ENCODE data around the gene TAF7L.
A peak's percentile ranks its signal among the peaks of the same experiment; 100 is the strongest.
"Not testable (repeated sequence)": the region's sequence is repeated elsewhere in the genome, so short reads cannot be mapped to it uniquely, and the experiment has no call there.

The TAF7L gene

GRCh38 chrX:101290957-101291603 lies at the start of gene TAF7L:
TAF7L (minus strand) TSS chrX:101291334; CDS start chrX:101287543, 3,791 bp downstream.
- ChIA-PET CTCF (no interaction called here), POLR2A (no interaction called here)
- Histone ChIP-seq H3K27ac (ENCODE audit: extremely low read depth, low read depth, low read length) (no peak within 1 kb of the TSS), H3K4me3 (ENCODE audit: low read depth, low read length) (peak within 1 kb of the TSS; percentile 19), H3K36me3 (ENCODE audit: control insufficient read depth in 2 of 2, insufficient read depth in 1 of 2, low read length in 2 of 2) (no peaks in the 10 kb centered on the region), H3K9me3 (ENCODE audit: control insufficient read depth, insufficient read depth, low read depth, low read length) (no peaks in the 10 kb centered on the region), H3K4me1 (ENCODE audit: control insufficient read depth, insufficient read depth, low read length) (no peaks in the 10 kb centered on the region; the same call in 1 of the 2 replicates)
- TF ChIP-seq TCF7L2 (IDR thresholded peaks at IDR 0.05; ENCODE audit: borderline replicate concordance, low read depth, low read length) (0 out of 2 replicates have a peak, but pooled peaks have one; percentile 30), ZNF514 (tag by site-specific recombination; IDR thresholded peaks at IDR 0.05) (no peak)

GRCh38 chrX:101337776-101338271 lies 46.7 kb upstream of the TAF7L start:
- ChIA-PET POLR2A (no interaction called here), CTCF (interaction anchor here (0.6 to 1.5 kb wide), 2 partner anchors 20 to 77 kb away, joined by 3 read pairs; no protein-coding TSS in a partner anchor)
- no peak for TF ChIP-seq ZNF174 (tag by site-specific recombination; IDR thresholded peaks at IDR 0.05)
- TF ChIP-seq KLF9 (tag by site-specific recombination; IDR thresholded peaks at IDR 0.05; ENCODE audit: low read depth), result no peak
- TF ChIP-seq PRDM1 (tag by site-specific recombination; IDR thresholded peaks at IDR 0.05), result peak; percentile 93
- Histone ChIP-seq H3K27ac (ENCODE audit: extremely low read depth, low read depth, low read length) (no peak overlapping the region), H3K36me3 (ENCODE audit: control insufficient read depth in 2 of 2, insufficient read depth in 1 of 2, low read length in 2 of 2) (peaks cover 0 to 6% of the 10 kb centered on the region in 2 experiments; a peak in 1 of 3 replicates), H3K4me1 (ENCODE audit: control insufficient read depth, insufficient read depth, low read length) (no peaks in the 10 kb centered on the region), H3K4me3 (ENCODE audit: low read depth, low read length) (no peak overlapping the region), H3K9me3 (ENCODE audit: control insufficient read depth, insufficient read depth, low read depth, low read length) (peaks cover 3% of the 10 kb centered on the region)

GRCh38 chrX:101334310-101334709 lies 43.2 kb upstream of the TAF7L start:
- CTCF ChIA-PET; H3K9me3 ChIP-seq (ENCODE audit: control insufficient read depth, insufficient read depth, low read depth, low read length); H3K4me3 ChIP-seq (ENCODE audit: low read depth, low read length); H3K36me3 ChIP-seq (ENCODE audit: control insufficient read depth in 2 of 2, insufficient read depth in 1 of 2, low read length in 2 of 2); H3K27ac ChIP-seq (ENCODE audit: extremely low read depth, low read depth, low read length); H3K4me1 ChIP-seq (ENCODE audit: control insufficient read depth, insufficient read depth, low read length): not testable (repeated sequence)
- POLR2A ChIA-PET, result interaction anchor here (0.6 kb wide), 1 partner anchor 62 kb away, joined by 3 read pairs; no protein-coding TSS in a partner anchor
- TF ChIP-seq ZNF146 (tag by site-specific recombination; IDR thresholded peaks at IDR 0.05), result peak; percentile 80

GRCh38 chrX:101326600-101326999 lies 35.5 kb upstream of the TAF7L start:
- ChIA-PET CTCF (interaction anchor here (0.6 kb wide), 2 partner anchors 89 to 1746 kb away, joined by 3 to 4 read pairs; no protein-coding TSS in a partner anchor), POLR2A (interaction anchor here (3.8 kb wide), 1 partner anchor 64 kb away, joined by 12 read pairs; the partner anchor contains the start of gene RPL36A)
- not testable (repeated sequence) for H3K36me3 ChIP-seq (ENCODE audit: control insufficient read depth in 2 of 2, insufficient read depth in 1 of 2, low read length in 2 of 2); H3K4me1 ChIP-seq (ENCODE audit: control insufficient read depth, insufficient read depth, low read length); H3K27ac ChIP-seq (ENCODE audit: extremely low read depth, low read depth, low read length); H3K4me3 ChIP-seq (ENCODE audit: low read depth, low read length); H3K9me3 ChIP-seq (ENCODE audit: control insufficient read depth, insufficient read depth, low read depth, low read length)
- peak; percentile 86 for TF ChIP-seq KLF1 (tag by site-specific recombination; IDR thresholded peaks at IDR 0.05)

GRCh38 chrX:101303790-101304189 lies 12.7 kb upstream of the TAF7L start:
- CTCF ChIA-PET, result no interaction called here

GRCh38 chrX:101295603-101296002 lies 4.5 kb upstream of the TAF7L start:
- POLR2A ChIA-PET; CTCF ChIA-PET; H3K4me3 ChIP-seq (ENCODE audit: low read depth, low read length); H3K9me3 ChIP-seq (ENCODE audit: control insufficient read depth, insufficient read depth, low read depth, low read length); H3K36me3 ChIP-seq (ENCODE audit: control insufficient read depth in 2 of 2, insufficient read depth in 1 of 2, low read length in 2 of 2); H3K4me1 ChIP-seq (ENCODE audit: control insufficient read depth, insufficient read depth, low read length); H3K27ac ChIP-seq (ENCODE audit: extremely low read depth, low read depth, low read length): not testable (repeated sequence)
- TF ChIP-seq ZNF558 (tag by site-specific recombination; IDR thresholded peaks at IDR 0.05) (peak; percentile 47; the same call in 1 of the 2 replicates), ZNF426 (tag by site-specific recombination; IDR thresholded peaks at IDR 0.05) (peak; percentile 69), GLI2 (tag by site-specific recombination; IDR thresholded peaks at IDR 0.05; ENCODE audit: borderline replicate concordance, low read depth) (peak; percentile 27; the same call in 1 of the 2 replicates), ZNF202 (tag by site-specific recombination; IDR thresholded peaks at IDR 0.05; ENCODE audit: borderline replicate concordance) (peak; percentile 84; the same call in 1 of the 2 replicates), ZNF140 (tag by site-specific recombination; IDR thresholded peaks at IDR 0.05) (peak; percentile 65; the same call in 1 of the 2 replicates), ZNF518A (tag by site-specific recombination; conservative IDR thresholded peaks at IDR 0.05; ENCODE audit: low read depth) (peak; percentile 70), ZNF394 (tag by site-specific recombination; IDR thresholded peaks at IDR 0.05; ENCODE audit: borderline replicate concordance) (peak; percentile 61; the same call in 1 of the 2 replicates)

More at GRCh38 chrX:101303790-101304189, 12.7 kb upstream of the TAF7L start:
- Histone ChIP-seq H3K9me3 (ENCODE audit: control insufficient read depth, insufficient read depth, low read depth, low read length) (no peaks in the 10 kb centered on the region), H3K27ac (ENCODE audit: extremely low read depth, low read depth, low read length) (no peak overlapping the region), H3K36me3 (ENCODE audit: control insufficient read depth in 2 of 2, insufficient read depth in 1 of 2, low read length in 2 of 2) (no peaks in the 10 kb centered on the region), H3K4me3 (ENCODE audit: low read depth, low read length) (no peak overlapping the region), H3K4me1 (ENCODE audit: control insufficient read depth, insufficient read depth, low read length) (no peaks in the 10 kb centered on the region)
- TF ChIP-seq ZNF184 (tag by site-specific recombination; IDR thresholded peaks at IDR 0.05) (no peak), KLF8 (tag by site-specific recombination; IDR thresholded peaks at IDR 0.05) (no peak)
- POLR2A ChIA-PET, result no interaction called here

Data from HEK293 (cell line).